H9 (cell line): ENCODE results near the gene KIRREL3. TPM values are rescaled to one million over a fixed set of nuclear protein-coding genes. Genes with fewer than 3 reads are reported as not detected.

Experiments
- DNase-seq: peaks from one replicate; pipeline ENCODE4 v3.0.0-alpha.2; 2017
- H2AFZ ChIP-seq: one replicate; pipeline ENCODE4 v1.6.1; 2013; ENCODE audit warnings: mild to moderate bottlenecking, low read length, control low read depth, moderate library complexity
- H2AK5ac ChIP-seq: 2 replicates; pipeline ENCODE4 v1.6.1; 2013; ENCODE audit warnings: low read length, control low read depth, mixed read lengths; ENCODE audit not compliant: insufficient read length
- H2BK120ac ChIP-seq: one replicate; pipeline ENCODE4 v1.6.1; 2013; ENCODE audit warnings: low read depth, mild to moderate bottlenecking, low read length, control low read depth, inconsistent platforms; ENCODE audit not compliant: poor library complexity, severe bottlenecking
- H2BK12ac ChIP-seq: 2 replicates; pipeline ENCODE4 v1.6.1; 2013; ENCODE audit warnings: low read length, control low read depth, mixed read lengths, low read depth; ENCODE audit not compliant: insufficient read length
- H2BK15ac ChIP-seq: 2 replicates; pipeline ENCODE4 v1.6.1; 2013; ENCODE audit warnings: low read depth, low read length, control low read depth
- H2BK20ac ChIP-seq: one replicate; pipeline ENCODE4 v1.6.1; 2013; ENCODE audit warnings: low read depth, mild to moderate bottlenecking, low read length, control low read depth, inconsistent platforms; ENCODE audit not compliant: poor library complexity, severe bottlenecking
- H2BK5ac ChIP-seq: 2 replicates; pipeline ENCODE4 v1.6.1; 2013; ENCODE audit warnings: low read length, control low read depth, mixed read lengths; ENCODE audit not compliant: insufficient read length
- H3K14ac ChIP-seq: 2 replicates; pipeline ENCODE4 v1.6.1; 2013; ENCODE audit warnings: low read length, control low read depth; ENCODE audit not compliant: insufficient read depth
- H3K18ac ChIP-seq: 2 replicates; pipeline ENCODE4 v1.6.1; 2013; ENCODE audit warnings: low read depth, mild to moderate bottlenecking, mixed read lengths, low read length, control low read depth; ENCODE audit not compliant: insufficient read length
- H3K23ac ChIP-seq: 2 replicates; pipeline ENCODE4 v1.6.1; 2013; ENCODE audit warnings: low read length, control low read depth, mixed read lengths, low read depth; ENCODE audit not compliant: insufficient read length
- H3K23me2 ChIP-seq: 2 replicates; pipeline ENCODE4 v1.6.1; 2013; ENCODE audit warnings: low read depth, mild to moderate bottlenecking, mixed read lengths, low read length, control low read depth; ENCODE audit not compliant: insufficient read length, poor library complexity, severe bottlenecking
- H3K27ac ChIP-seq: 2 replicates; pipeline ENCODE4 v1.5.1; 2013; ENCODE audit warnings: low read length, control low read depth, mixed read lengths, low read depth; ENCODE audit not compliant: insufficient read length
- H3K27me3 ChIP-seq: 2 replicates; pipeline ENCODE4 v1.6.1; 2013; ENCODE audit warnings: low read length, control low read depth, inconsistent platforms; ENCODE audit not compliant: insufficient read depth
- H3K4ac ChIP-seq: 2 replicates; pipeline ENCODE4 v1.6.1; 2013; ENCODE audit warnings: low read depth, mild to moderate bottlenecking, control low read depth, inconsistent platforms, low read length, moderate library complexity
- H3K4me1 ChIP-seq: 2 replicates; pipeline ENCODE4 v1.6.1; 2013; ENCODE audit warnings: low read length, control low read depth, inconsistent platforms; ENCODE audit not compliant: insufficient read depth
- H3K4me2 ChIP-seq: 2 replicates; pipeline ENCODE4 v1.6.1; 2013; ENCODE audit warnings: low read length, control low read depth, mixed read lengths; ENCODE audit not compliant: insufficient read length, insufficient read depth
- H3K56ac ChIP-seq: 2 replicates; pipeline ENCODE4 v1.6.1; 2013; ENCODE audit warnings: low read depth, mild to moderate bottlenecking, mixed read lengths, low read length, control low read depth; ENCODE audit not compliant: insufficient read length
- H3K79me1 ChIP-seq: 2 replicates; pipeline ENCODE4 v1.6.1; 2013; ENCODE audit warnings: low read depth, mild to moderate bottlenecking, moderate library complexity, low read length, control low read depth, inconsistent platforms; ENCODE audit not compliant: insufficient read depth, poor library complexity, severe bottlenecking
- H3K79me2 ChIP-seq: 2 replicates; pipeline ENCODE4 v1.6.1; 2013; ENCODE audit warnings: low read length, control low read depth, inconsistent platforms; ENCODE audit not compliant: insufficient read depth
- H3K9ac ChIP-seq: 2 replicates; pipeline ENCODE4 v1.6.1; 2013; ENCODE audit warnings: low read length, control low read depth, mixed read lengths; ENCODE audit not compliant: insufficient read length; ENCODE audit errors: extremely low read depth
- H3K9me3 ChIP-seq: one replicate; pipeline ENCODE4 v1.6.1; 2013; ENCODE audit warnings: low read depth, low read length, inconsistent platforms; ENCODE audit not compliant: control insufficient read depth
- H3T11ph ChIP-seq: one replicate; pipeline ENCODE4 v1.6.1; 2013; ENCODE audit warnings: mild to moderate bottlenecking, low read length, control low read depth, inconsistent platforms
- H4K20me1 ChIP-seq: one replicate; pipeline ENCODE4 v1.6.1; 2013; ENCODE audit not compliant: control insufficient read depth, insufficient read length, insufficient read depth
- H4K5ac ChIP-seq: 2 replicates; pipeline ENCODE4 v1.6.1; 2013; ENCODE audit warnings: low read depth, mild to moderate bottlenecking, mixed read lengths, low read length, control low read depth; ENCODE audit not compliant: insufficient read length
- H4K8ac ChIP-seq: replicated peaks from 2 replicates; pipeline ENCODE4 v1.6.1; 2013; ENCODE audit warnings: low read length, control low read depth, mixed read lengths, low read depth; ENCODE audit not compliant: insufficient read length
- H4K91ac ChIP-seq: 2 replicates; pipeline ENCODE4 v1.6.1; 2013; ENCODE audit warnings: low read depth, mild to moderate bottlenecking, moderate library complexity, mixed read lengths, low read length, control low read depth; ENCODE audit not compliant: insufficient read length
- H3K27ac Mint-ChIP-seq, 3 experiments: 2 replicates in 2 of 3; 3 replicates in 1 of 3; pipeline ENCODE4 v1.8.0; 2020 to 2021; ENCODE audit warnings: mixed read lengths in 3 of 3, mild to moderate bottlenecking in 1 of 3, moderate library complexity in 1 of 3
- H3K27me3 Mint-ChIP-seq: 2 replicates; pipeline ENCODE4 v1.8.0; 2021; ENCODE audit warnings: low read depth, mild to moderate bottlenecking, moderate library complexity, mixed read lengths
- H3K36me3 Mint-ChIP-seq, 3 experiments: 2 replicates in 2 of 3; 3 replicates in 1 of 3; pipeline ENCODE4 v1.8.0; 2020 to 2021; ENCODE audit warnings: low read depth in 3 of 3, mixed read lengths in 3 of 3; ENCODE audit not compliant: insufficient read depth in 1 of 3
- H3K4me1 Mint-ChIP-seq, 2 experiments: 2 replicates each; pipeline ENCODE4 v1.8.0; 2020; ENCODE audit warnings: mixed read lengths in 2 of 2
- H3K4me3 Mint-ChIP-seq, 2 experiments: 2 replicates in 1 of 2; 3 replicates in 1 of 2; pipeline ENCODE4 v1.8.0; 2020 to 2021; ENCODE audit warnings: mild to moderate bottlenecking in 2 of 2, mixed read lengths in 2 of 2, moderate library complexity in 1 of 2
- H3K9me3 Mint-ChIP-seq, 2 experiments: 2 replicates in 1 of 2; 3 replicates in 1 of 2; pipeline ENCODE4 v1.8.0; 2020; ENCODE audit warnings: mild to moderate bottlenecking in 2 of 2, mixed read lengths in 2 of 2, moderate library complexity in 1 of 2
- WGBS: extraction: QIAGEN DNeasy Blood & Tissue Kit; methylation state at CpG from one replicate; pipeline ENCODE4 v1.1.7; 2013; ENCODE audit warnings: missing lambda C conversion rate, low lambda C conversion rate, mixed read lengths; ENCODE audit not compliant: insufficient read length; ENCODE audit errors: extremely low coverage; 5-methylcytosine and 5-hydroxymethylcytosine counted together
- total RNA-seq: library from RNA; stranded (reverse); gene quantifications from 2 replicates; pipeline ENCODE4 v1.2.1, GENCODE V29; 2021
- TF ChIP-seq, protein P1 (sequence below): fragments of 200-600 bp; sonication (generic); conservative IDR thresholded peaks from 3 replicates; pipeline ENCODE4 v1.8.0; 2021; ENCODE audit warnings: antibody characterized with exemption, mild to moderate bottlenecking

Gene KIRREL3
- total RNA-seq, 1 experiment from 2014 or later, result 0.17 TPM

- H2BK12ac ChIP-seq, result no peak overlapping the region
- H3K9ac ChIP-seq, result no peak overlapping the region
- no peak overlapping the region for H2BK15ac ChIP-seq
- H3K79me2 ChIP-seq, result no peaks in the 10 kb centered on the region
- no peak overlapping the region for H4K8ac ChIP-seq
- H3K18ac ChIP-seq, result no peak overlapping the region
- no peaks in the 10 kb centered on the region for H3K4me1 ChIP-seq
- no peaks in the 10 kb centered on the region for H3K23me2 ChIP-seq
- no peak overlapping the region for H3K27ac ChIP-seq
- no peaks in the 10 kb centered on the region for H4K20me1 ChIP-seq
- no peak overlapping the region for H3K14ac ChIP-seq
- no peak overlapping the region for H2BK120ac ChIP-seq
- no peak overlapping the region for H2AFZ ChIP-seq
- no peak overlapping the region for H3K56ac ChIP-seq
- Mint-ChIP-seq H3K4me1 (peaks cover 2% of the 10 kb centered on the region in 2 experiments), H3K4me3 (peak overlapping the region; percentile 10 to 52; a peak in 4 of 5 replicates), H3K27me3 (peaks cover 31% of the 10 kb centered on the region), H3K36me3 (no peaks in the 10 kb centered on the region; a peak in 2 of 7 replicates), H3K9me3 (no peaks in the 10 kb centered on the region), H3K27ac (no peak overlapping the region)
- no peaks in the 10 kb centered on the region for H3K27me3 ChIP-seq
- H4K5ac ChIP-seq, result no peak overlapping the region
- DNase-seq, result peak; percentile 94
- H3K4ac ChIP-seq, result no peak overlapping the region
- TF ChIP-seq, protein P1, sequence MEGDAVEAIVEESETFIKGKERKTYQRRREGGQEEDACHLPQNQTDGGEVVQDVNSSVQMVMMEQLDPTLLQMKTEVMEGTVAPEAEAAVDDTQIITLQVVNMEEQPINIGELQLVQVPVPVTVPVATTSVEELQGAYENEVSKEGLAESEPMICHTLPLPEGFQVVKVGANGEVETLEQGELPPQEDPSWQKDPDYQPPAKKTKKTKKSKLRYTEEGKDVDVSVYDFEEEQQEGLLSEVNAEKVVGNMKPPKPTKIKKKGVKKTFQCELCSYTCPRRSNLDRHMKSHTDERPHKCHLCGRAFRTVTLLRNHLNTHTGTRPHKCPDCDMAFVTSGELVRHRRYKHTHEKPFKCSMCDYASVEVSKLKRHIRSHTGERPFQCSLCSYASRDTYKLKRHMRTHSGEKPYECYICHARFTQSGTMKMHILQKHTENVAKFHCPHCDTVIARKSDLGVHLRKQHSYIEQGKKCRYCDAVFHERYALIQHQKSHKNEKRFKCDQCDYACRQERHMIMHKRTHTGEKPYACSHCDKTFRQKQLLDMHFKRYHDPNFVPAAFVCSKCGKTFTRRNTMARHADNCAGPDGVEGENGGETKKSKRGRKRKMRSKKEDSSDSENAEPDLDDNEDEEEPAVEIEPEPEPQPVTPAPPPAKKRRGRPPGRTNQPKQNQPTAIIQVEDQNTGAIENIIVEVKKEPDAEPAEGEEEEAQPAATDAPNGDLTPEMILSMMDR, result peak; percentile 93
- no peaks in the 10 kb centered on the region for H3K79me1 ChIP-seq
- no peaks in the 10 kb centered on the region for H3K9me3 ChIP-seq
- H3K4me2 ChIP-seq, result peak overlapping the region; percentile 49
- no peak overlapping the region for H3T11ph ChIP-seq
- no peak overlapping the region for H2BK20ac ChIP-seq
- no CpG with 5 or more reads among the region's 22 CpGs for WGBS
- no peak overlapping the region for H3K23ac ChIP-seq
- no peak overlapping the region for H2AK5ac ChIP-seq
- H4K91ac ChIP-seq, result no peak overlapping the region
- H2BK5ac ChIP-seq, result no peak overlapping the region
These were observed 10.4 kb downstream of the KIRREL3 start for GRCh38 chr11:126989942-126990715.
